ENCODE data around the gene MAGOH.

The MAGOH gene

DNA sequence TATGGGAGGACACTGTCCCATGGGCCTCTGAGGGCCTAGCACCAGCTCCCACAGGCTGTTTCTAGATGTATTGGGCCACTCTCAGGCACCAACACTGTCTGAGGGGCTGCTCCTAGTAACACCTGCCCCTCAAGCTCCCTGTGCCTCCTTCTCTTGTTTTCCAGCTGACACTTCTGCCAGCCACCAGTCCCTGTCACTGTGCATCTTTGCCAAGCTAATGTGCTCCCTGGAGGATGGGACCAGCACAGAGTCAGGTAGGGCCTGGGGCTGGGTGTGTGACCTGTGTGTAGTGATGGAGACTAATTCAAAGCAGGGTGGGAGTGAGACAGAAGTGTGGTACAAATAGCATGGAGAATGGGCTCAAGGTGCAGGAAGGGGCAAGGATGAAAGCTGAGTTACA, 29.4 kb upstream of the MAGOH start:
- H3K4me1 ChIP-seq (ENCODE audit: control insufficient read depth in 1 of 2, insufficient read depth in 2 of 2, low read length in 2 of 2): no peaks in the 10 kb centered on the region
- H3K9me3 ChIP-seq (ENCODE audit: control insufficient read depth in 1 of 2, low read length in 2 of 2): no peaks in the 10 kb centered on the region
- no peaks in the 10 kb centered on the region for H3K36me3 ChIP-seq (ENCODE audit: control insufficient read depth in 1 of 2, insufficient read depth in 2 of 2, low read length in 2 of 2)
- no peaks in the 10 kb centered on the region for H3K27me3 ChIP-seq (ENCODE audit: low read depth, low read length)
- H3K27ac ChIP-seq (ENCODE audit: low read length): no peak overlapping the region
- no peak overlapping the region for H3K4me3 ChIP-seq (ENCODE audit: low read depth in 1 of 2, low read length in 2 of 2)

DNA sequence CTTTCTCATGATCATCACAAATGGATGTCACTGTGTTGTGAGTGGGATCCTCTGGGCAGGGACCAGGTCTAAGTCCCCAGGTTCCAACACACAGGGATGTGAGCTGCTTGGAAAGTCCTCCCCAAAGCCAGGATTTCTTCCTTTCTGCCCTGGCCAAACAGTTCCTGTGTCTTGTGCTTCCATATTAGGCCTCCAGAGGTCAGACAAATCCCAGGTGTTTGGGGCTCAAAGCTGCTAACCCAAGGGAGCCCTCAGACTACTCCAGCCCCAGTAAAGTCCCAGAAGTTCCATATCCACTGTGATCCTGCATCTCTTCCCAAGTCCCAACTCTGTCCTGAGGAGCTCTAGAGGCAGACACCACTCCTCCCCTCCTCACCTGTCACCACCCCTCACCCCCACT, 27.7 kb upstream of the MAGOH start:
- Histone ChIP-seq H3K4me1 (ENCODE audit: control insufficient read depth in 1 of 2, insufficient read depth in 2 of 2, low read length in 2 of 2) (no peaks in the 10 kb centered on the region), H3K27me3 (ENCODE audit: low read depth, low read length) (no peaks in the 10 kb centered on the region), H3K36me3 (ENCODE audit: control insufficient read depth in 1 of 2, insufficient read depth in 2 of 2, low read length in 2 of 2) (peaks cover 0 to 8% of the 10 kb centered on the region in 2 donors), H3K9me3 (ENCODE audit: control insufficient read depth in 1 of 2, low read length in 2 of 2) (no peaks in the 10 kb centered on the region), H3K27ac (ENCODE audit: low read length) (no peak overlapping the region), H3K4me3 (ENCODE audit: low read depth in 1 of 2, low read length in 2 of 2) (no peak overlapping the region)

DNA sequence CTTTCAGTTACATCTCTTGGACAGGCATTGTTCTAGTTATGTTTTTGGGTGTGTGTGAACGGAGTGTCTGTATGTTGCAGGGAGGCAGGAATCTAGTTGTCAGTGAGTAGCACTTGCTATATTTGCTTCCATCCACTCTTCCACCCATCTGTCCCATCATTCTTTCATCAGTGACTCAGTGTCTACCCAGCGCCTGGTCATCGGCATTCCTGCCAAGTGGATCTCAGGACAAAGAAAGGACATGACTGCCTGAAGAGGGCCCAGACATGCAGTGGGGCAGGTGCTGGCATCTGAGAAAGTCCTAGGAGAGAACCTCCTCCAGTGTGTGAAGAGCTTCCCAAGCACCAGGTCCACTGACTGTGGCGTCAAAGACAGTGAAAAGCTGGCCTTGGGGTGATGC, 27.3 kb upstream of the MAGOH start:
- Histone ChIP-seq H3K27me3 (ENCODE audit: low read depth, low read length) (no peaks in the 10 kb centered on the region), H3K4me3 (ENCODE audit: low read depth in 1 of 2, low read length in 2 of 2) (no peak overlapping the region), H3K27ac (ENCODE audit: low read length) (no peak overlapping the region), H3K36me3 (ENCODE audit: control insufficient read depth in 1 of 2, insufficient read depth in 2 of 2, low read length in 2 of 2) (peaks cover 0 to 9% of the 10 kb centered on the region in 2 donors), H3K9me3 (ENCODE audit: control insufficient read depth in 1 of 2, low read length in 2 of 2) (no peaks in the 10 kb centered on the region), H3K4me1 (ENCODE audit: control insufficient read depth in 1 of 2, insufficient read depth in 2 of 2, low read length in 2 of 2) (no peaks in the 10 kb centered on the region)

DNA sequence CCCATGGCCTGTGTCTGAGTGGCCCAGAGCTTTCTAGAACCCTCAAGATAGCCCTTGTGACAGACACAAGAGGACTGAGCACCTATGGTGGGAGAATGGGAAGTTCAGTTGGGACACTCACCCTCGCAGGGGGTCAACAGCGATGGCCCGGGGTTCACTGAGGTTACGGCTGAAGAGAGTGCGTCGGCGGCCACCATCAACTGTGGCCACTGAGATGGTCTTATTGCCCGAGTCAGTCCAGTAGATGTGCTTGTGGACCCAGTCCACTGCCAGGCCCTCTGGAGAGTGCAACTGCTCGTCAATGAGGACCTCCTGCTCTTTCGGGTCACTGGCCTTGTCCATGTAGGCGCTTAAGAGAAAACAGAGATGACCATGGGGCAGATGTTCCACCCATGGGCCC, 25.7 kb upstream of the MAGOH start:
- no peak overlapping the region for H3K4me3 ChIP-seq (ENCODE audit: low read depth in 1 of 2, low read length in 2 of 2)
- no peaks in the 10 kb centered on the region for H3K4me1 ChIP-seq (ENCODE audit: control insufficient read depth in 1 of 2, insufficient read depth in 2 of 2, low read length in 2 of 2)
- H3K27ac ChIP-seq (ENCODE audit: low read length): no peak overlapping the region
- peaks cover 0 to 9% of the 10 kb centered on the region in 2 donors for H3K36me3 ChIP-seq (ENCODE audit: control insufficient read depth in 1 of 2, insufficient read depth in 2 of 2, low read length in 2 of 2)
- no peaks in the 10 kb centered on the region for H3K9me3 ChIP-seq (ENCODE audit: control insufficient read depth in 1 of 2, low read length in 2 of 2)
- no peaks in the 10 kb centered on the region for H3K27me3 ChIP-seq (ENCODE audit: low read depth, low read length)

DNA sequence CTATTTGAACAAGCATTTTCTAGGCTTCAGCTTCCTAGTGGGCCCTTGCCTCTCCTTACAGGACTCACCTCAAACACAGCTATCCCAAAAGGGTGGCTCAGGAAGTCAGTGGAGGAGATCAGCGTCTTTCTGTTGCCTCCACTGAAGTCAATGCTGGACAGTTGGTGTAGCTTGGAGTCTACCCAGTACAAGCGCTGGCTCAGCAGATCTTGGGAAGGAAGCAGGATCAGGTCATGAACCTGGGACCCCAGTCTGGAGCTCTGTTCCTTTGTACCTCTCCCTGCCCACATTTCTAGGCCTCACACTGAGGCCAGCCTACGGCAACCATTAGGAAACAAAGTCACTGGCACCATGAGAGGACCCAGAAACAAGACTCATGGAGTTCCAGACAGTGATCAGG, 23.7 kb upstream of the MAGOH start:
- no peaks in the 10 kb centered on the region for H3K27me3 ChIP-seq (ENCODE audit: low read depth, low read length)
- no peaks in the 10 kb centered on the region for H3K4me1 ChIP-seq (ENCODE audit: control insufficient read depth in 1 of 2, insufficient read depth in 2 of 2, low read length in 2 of 2)
- H3K27ac ChIP-seq (ENCODE audit: low read length): no peak overlapping the region
- H3K9me3 ChIP-seq (ENCODE audit: control insufficient read depth in 1 of 2, low read length in 2 of 2): no peaks in the 10 kb centered on the region
- peaks cover 0 to 9% of the 10 kb centered on the region in 2 donors for H3K36me3 ChIP-seq (ENCODE audit: control insufficient read depth in 1 of 2, insufficient read depth in 2 of 2, low read length in 2 of 2)
- no peak overlapping the region for H3K4me3 ChIP-seq (ENCODE audit: low read depth in 1 of 2, low read length in 2 of 2)

DNA sequence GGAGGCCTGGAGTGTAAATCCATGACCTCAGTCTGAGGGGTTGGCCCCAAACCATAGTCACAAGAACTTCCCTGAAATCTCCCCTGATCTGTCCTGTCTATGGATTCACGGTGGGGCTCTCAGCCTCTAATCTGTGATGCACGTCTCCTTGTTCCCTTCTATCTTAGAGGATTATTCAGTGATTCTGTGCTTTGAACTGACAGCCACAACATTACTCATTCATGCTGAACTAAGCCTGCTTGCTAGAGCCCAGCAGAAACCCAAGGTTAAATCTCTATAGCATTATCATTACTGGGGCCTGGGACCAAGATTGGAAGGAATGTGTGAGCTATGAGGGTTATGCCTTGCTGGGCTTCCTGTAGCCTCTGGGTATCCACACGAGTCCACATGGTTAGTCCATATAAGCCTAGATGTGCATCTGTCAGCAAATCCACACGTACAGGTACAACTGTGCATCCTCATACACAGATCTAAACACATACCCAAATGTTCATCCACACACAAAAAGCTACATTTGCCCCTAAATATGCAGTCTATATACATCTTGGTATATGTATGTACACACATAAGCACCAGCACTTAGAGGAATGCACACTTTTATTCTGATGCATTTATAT, 22.4 kb upstream of the MAGOH start:
- no peak overlapping the region for H3K27ac ChIP-seq (ENCODE audit: low read length)

DNA sequence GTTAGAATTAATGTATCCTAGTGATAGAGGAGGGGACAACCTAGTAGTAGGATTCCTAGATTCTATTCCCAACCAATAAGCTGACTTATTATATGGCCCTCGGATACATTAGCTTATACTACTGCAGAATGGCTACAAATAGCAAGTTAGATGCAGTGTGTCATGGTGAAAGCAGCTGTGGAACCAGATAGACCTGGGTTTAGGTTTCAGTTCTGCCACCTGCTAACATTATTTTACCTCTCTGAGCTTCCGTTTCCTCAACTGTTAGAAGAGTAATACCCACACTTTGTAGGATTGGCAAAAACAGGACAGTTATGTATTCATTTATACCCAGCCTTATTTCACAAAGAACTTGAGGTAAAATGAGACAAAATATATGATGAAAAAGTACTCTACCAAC, 21.6 kb upstream of the MAGOH start:
- Histone ChIP-seq H3K4me3 (ENCODE audit: low read depth in 1 of 2, low read length in 2 of 2) (no peak overlapping the region), H3K4me1 (ENCODE audit: control insufficient read depth in 1 of 2, insufficient read depth in 2 of 2, low read length in 2 of 2) (no peaks in the 10 kb centered on the region), H3K27ac (ENCODE audit: low read length) (no peak overlapping the region), H3K9me3 (ENCODE audit: control insufficient read depth in 1 of 2, low read length in 2 of 2) (no peaks in the 10 kb centered on the region), H3K27me3 (ENCODE audit: low read depth, low read length) (no peaks in the 10 kb centered on the region), H3K36me3 (ENCODE audit: control insufficient read depth in 1 of 2, insufficient read depth in 2 of 2, low read length in 2 of 2) (peaks cover 0 to 9% of the 10 kb centered on the region in 2 donors)

More for the DNA sequence above, 22.4 kb upstream of the MAGOH start:
- H3K4me1 ChIP-seq (ENCODE audit: control insufficient read depth in 1 of 2, insufficient read depth in 2 of 2, low read length in 2 of 2): no peaks in the 10 kb centered on the region
- H3K27me3 ChIP-seq (ENCODE audit: low read depth, low read length): no peaks in the 10 kb centered on the region
- no peak overlapping the region for H3K4me3 ChIP-seq (ENCODE audit: low read depth in 1 of 2, low read length in 2 of 2)
- peaks cover 0 to 9% of the 10 kb centered on the region in 2 donors for H3K36me3 ChIP-seq (ENCODE audit: control insufficient read depth in 1 of 2, insufficient read depth in 2 of 2, low read length in 2 of 2)
- H3K9me3 ChIP-seq (ENCODE audit: control insufficient read depth in 1 of 2, low read length in 2 of 2): no peaks in the 10 kb centered on the region

DNA sequence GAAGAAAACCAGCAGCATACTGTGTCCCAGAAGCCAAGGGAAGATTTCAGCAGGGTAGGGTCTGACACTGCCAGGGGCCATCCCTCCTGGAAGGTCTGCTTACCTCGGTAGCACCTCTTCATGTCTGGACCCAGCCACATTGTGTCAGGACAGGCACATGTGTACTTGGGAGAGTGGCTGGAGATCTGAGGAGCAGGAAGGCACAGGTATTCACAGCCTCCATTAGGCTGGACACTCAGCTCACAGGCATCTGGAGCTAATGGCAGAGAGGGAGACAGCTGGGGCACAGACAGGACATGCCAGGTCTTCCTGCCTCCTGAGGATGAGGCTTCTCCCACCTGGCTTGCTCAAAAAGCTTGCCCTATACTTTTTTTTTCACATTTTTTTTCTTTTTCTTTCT, 19.9 kb upstream of the MAGOH start:
- Histone ChIP-seq H3K36me3 (ENCODE audit: control insufficient read depth in 1 of 2, insufficient read depth in 2 of 2, low read length in 2 of 2) (peaks cover 0 to 9% of the 10 kb centered on the region in 2 donors), H3K4me3 (ENCODE audit: low read depth in 1 of 2, low read length in 2 of 2) (no peak overlapping the region), H3K27me3 (ENCODE audit: low read depth, low read length) (no peaks in the 10 kb centered on the region), H3K4me1 (ENCODE audit: control insufficient read depth in 1 of 2, insufficient read depth in 2 of 2, low read length in 2 of 2) (no peaks in the 10 kb centered on the region), H3K27ac (ENCODE audit: low read length) (no peak overlapping the region), H3K9me3 (ENCODE audit: control insufficient read depth in 1 of 2, low read length in 2 of 2) (no peaks in the 10 kb centered on the region)

DNA sequence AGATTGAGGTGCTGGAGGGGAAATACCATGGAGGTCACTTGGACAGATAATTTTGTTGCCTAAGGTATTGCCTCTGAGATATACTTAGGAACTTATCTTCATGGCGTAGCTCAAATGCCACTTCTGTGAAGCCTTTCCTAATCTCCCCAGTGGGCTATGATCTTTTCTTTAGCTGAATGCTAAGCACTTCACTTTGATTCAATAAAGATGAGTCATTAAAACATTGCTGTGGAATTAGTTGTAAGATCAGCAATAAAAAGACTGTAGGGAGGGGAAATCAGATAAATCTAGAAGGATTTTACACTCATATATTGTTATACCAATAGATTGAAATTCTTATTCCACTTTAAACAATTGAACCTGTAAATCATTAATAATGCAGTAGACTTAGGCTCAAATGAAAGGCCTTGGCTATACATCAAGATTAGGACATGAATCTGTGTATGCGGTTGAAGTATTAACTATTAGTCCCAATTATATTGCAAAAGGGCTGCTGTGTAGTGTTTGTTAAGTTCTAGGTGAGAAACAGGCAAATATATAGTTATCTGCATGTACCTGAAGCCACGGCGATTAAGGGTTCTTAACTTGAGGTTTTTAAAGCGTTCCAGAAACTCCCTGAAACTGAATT, 19.2 kb upstream of the MAGOH start:
- Histone ChIP-seq H3K36me3 (ENCODE audit: control insufficient read depth in 1 of 2, insufficient read depth in 2 of 2, low read length in 2 of 2) (peaks cover 0 to 9% of the 10 kb centered on the region in 2 donors), H3K4me1 (ENCODE audit: control insufficient read depth in 1 of 2, insufficient read depth in 2 of 2, low read length in 2 of 2) (no peaks in the 10 kb centered on the region), H3K27me3 (ENCODE audit: low read depth, low read length) (no peaks in the 10 kb centered on the region), H3K9me3 (ENCODE audit: control insufficient read depth in 1 of 2, low read length in 2 of 2) (no peaks in the 10 kb centered on the region), H3K27ac (ENCODE audit: low read length) (peak overlapping the region; percentile 14), H3K4me3 (ENCODE audit: low read depth in 1 of 2, low read length in 2 of 2) (no peak overlapping the region)

DNA sequence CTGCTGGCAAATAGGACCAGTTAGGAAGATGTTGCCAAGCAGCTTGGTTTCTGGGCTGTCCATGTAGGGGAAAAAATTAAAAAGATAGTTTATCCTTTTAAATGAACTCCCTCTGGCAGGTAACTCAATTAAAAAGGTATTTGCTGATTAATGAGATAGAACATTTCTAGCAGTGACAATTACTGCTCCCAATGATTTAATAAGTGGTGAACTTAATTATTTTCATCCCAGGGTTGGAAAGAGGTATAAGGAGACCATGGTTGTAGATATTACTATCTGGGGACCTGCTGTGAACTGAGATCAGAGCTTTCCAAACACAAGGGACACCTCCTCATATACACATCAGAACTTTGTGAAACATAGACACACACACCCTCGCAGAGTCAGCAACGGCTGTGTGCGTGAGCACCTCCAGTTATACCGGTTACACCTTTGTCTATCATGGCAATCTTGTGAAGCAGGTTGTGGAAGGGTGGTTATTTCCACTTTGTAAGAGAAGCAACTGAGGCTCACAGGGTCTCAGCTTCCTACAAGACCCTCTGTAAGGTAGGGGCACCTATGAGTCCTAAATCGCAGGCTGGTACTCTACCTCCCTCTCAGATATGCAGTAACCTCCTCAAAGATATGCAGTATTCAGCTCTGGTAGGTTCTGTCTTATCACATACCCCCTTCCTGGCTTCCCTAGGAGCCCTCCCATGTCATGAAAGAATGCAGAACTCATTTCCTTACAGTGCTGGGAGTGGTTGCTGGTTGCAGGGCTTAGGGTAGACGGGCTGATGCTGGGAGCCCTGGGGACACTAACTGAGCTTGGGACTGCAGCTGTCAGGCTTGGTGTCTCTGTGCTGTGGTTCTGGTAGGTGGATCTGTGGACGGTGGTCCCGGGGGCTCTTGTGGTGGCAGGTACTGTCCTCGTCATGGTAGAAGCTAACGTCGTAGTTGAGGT, 18.5 kb upstream of the MAGOH start:
- Histone ChIP-seq H3K27me3 (ENCODE audit: low read depth, low read length) (no peaks in the 10 kb centered on the region), H3K4me1 (ENCODE audit: control insufficient read depth in 1 of 2, insufficient read depth in 2 of 2, low read length in 2 of 2) (no peaks in the 10 kb centered on the region), H3K36me3 (ENCODE audit: control insufficient read depth in 1 of 2, insufficient read depth in 2 of 2, low read length in 2 of 2) (peaks cover 0 to 9% of the 10 kb centered on the region in 2 donors), H3K4me3 (ENCODE audit: low read depth in 1 of 2, low read length in 2 of 2) (no peak overlapping the region), H3K9me3 (ENCODE audit: control insufficient read depth in 1 of 2, low read length in 2 of 2) (no peaks in the 10 kb centered on the region), H3K27ac (ENCODE audit: low read length) (peak overlapping the region; percentile 14)

DNA sequence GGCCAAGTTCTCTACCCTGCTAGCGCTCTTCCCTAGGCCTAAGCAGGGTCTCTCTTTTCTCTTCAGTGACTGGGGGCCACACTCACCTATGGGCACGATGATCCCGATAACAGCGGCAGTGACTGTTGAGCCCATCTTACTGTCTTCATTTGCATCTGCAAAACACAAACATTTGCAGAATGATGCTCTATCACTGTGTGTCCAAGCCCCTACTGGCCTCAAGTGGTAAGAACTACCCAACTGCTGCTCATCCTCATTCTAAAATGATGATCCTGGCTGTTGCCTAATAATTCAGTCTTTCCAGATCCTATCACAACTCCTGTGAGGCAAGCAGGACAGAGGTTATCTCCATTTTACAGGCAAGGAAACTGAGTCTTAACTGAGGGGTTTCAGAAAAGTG, 16.7 kb upstream of the MAGOH start:
- H3K4me3 ChIP-seq (ENCODE audit: low read depth in 1 of 2, low read length in 2 of 2): no peak overlapping the region
- no peaks in the 10 kb centered on the region for H3K27me3 ChIP-seq (ENCODE audit: low read depth, low read length)
- no peak overlapping the region for H3K27ac ChIP-seq (ENCODE audit: low read length)
- H3K36me3 ChIP-seq (ENCODE audit: control insufficient read depth in 1 of 2, insufficient read depth in 2 of 2, low read length in 2 of 2): no peaks in the 10 kb centered on the region
- H3K4me1 ChIP-seq (ENCODE audit: control insufficient read depth in 1 of 2, insufficient read depth in 2 of 2, low read length in 2 of 2): no peaks in the 10 kb centered on the region
- H3K9me3 ChIP-seq (ENCODE audit: control insufficient read depth in 1 of 2, low read length in 2 of 2): no peaks in the 10 kb centered on the region

Measured in muscle layer of duodenum (tissue), 2 donors.